ENCODE measurements around the gene CAPSL.
"Not testable (repeated sequence)": the region's sequence is repeated elsewhere in the genome, so short reads cannot be mapped to it uniquely, and the experiment has no call there.

CAPSL gene

DNA sequence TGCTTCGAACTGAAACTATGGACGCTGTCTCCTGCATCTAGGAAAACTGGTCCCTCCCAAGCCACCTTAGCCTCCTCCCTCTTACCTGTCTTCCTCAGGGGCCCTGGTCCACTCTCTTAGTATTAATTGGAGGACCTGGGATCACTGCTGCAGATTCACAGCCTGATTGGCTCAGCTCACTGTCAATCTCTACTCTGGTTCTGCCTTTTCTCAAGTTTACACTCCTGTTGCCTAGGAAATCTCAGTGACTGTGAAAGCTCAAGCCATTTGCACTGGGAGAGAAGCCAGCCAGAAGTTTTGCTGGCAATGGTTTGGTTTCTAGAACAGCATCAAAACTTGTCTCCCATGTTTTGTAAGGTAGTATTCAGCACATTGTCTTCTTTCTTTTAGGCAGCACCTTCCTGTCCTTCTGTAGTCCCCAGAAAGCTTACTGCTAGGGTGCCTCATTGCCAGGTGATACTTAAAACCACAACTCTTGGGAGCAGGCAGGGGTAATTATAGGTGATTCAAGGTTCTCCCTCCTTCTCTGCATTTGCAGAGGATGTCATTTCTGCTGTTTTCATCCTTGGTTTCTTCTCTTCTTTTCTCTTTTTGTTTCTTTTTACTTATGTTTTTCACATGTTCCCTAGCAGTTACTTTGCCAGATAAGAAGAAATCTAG lies at the start of gene CAPSL:
Gene CAPSL, minus strand, starts transcription at position 55 of the 660 bp plus-strand sequence. CDS start 17,502 bp downstream, outside the sequence.
- DNase-seq, result peak; percentile 88

DNA sequence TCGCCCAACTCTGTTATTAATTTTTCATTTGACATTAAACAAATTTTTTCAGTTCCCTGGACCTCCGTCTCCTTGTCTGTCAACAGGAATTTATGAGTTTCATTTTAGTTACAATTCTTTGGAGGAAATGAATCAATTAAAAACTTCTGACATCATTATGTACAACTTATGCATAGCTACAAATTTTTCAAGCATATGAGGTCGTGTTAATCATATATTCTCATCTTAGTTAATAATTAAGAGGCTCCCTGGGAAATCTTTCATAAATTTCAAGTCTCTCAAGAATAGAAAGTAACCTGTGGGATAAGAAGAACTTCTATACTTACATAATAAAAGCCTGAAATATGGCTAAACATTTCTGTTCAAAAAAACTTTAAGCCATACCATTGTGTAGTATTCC lies 49.4 kb upstream of the CAPSL start:
- DNase-seq, result no peak

DNA sequence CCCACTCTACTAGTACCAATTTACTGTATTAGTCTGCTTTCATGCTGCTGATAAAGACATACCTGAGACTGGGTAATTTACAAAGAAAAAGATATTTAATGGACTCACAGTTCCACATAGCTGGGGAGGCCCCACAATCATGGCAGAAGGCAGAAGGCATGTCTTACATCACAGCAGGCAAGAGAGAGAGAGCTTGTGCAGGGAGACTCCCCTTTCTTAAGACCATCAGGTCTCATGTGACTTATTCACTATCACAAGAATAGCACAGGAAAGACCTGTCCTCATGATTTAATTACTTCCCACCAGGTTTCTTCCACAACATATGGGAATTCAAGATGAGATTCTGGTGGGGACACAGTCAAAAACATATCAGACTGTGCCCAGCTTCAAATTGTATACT lies 41.3 kb upstream of the CAPSL start:
- no peak for DNase-seq

DNA sequence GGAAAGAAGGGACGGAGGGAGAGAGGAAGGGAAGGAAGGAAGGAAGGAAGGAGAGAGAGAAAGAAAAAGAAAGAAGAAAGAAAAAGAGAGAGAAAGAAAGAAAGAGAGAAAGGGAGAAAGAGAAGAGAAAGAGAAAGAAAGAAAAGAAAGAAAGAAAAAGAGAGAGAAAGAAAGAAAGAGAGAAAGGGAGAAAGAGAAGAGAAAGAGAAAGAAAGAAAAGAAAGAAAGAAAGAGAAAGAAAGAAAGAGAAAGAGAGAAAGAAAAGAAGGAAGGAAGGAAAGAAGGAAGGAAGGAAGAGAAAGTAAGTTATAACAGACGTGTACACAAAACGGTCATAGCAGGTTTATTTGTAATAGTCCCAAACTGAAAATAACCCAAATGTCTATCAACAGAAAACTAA lies 38.4 kb upstream of the CAPSL start:
- DNase-seq, result not testable (repeated sequence)

DNA sequence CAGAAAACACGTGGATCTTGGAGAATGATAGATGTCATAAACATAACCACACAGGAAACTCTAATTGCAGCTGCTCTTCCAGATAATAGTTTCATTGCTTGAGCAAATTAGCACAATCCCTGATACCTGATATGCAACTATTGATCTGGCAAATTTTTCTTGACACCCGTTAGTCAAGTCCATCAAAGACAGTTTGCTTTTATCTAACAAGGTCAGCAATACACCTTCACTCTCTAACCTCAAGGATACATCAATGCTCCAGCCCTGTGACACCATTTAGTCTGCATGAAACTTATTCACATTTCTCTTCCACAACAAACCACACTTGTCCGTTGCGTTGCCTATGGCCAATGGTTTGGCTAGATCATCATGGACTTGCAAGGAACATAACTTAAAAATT lies 36.1 kb upstream of the CAPSL start:
- DNase-seq, result no peak

DNA sequence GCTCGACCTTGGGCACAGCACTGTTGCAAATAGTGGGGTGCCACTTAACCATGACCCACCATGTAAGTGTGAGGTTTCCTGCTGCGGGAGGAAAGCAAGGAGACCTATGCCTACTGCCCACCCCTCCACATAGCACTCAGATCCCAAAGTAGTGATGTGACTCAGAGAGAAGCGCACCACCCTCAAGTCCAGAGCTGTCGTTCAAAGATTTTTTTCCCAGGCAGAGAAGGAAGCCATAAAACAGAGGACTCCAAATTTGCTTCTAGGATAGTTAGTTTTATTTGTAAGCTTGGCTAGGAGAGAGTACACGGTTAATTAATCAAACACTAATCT lies 33.4 kb upstream of the CAPSL start:
- no peak for DNase-seq

DNA sequence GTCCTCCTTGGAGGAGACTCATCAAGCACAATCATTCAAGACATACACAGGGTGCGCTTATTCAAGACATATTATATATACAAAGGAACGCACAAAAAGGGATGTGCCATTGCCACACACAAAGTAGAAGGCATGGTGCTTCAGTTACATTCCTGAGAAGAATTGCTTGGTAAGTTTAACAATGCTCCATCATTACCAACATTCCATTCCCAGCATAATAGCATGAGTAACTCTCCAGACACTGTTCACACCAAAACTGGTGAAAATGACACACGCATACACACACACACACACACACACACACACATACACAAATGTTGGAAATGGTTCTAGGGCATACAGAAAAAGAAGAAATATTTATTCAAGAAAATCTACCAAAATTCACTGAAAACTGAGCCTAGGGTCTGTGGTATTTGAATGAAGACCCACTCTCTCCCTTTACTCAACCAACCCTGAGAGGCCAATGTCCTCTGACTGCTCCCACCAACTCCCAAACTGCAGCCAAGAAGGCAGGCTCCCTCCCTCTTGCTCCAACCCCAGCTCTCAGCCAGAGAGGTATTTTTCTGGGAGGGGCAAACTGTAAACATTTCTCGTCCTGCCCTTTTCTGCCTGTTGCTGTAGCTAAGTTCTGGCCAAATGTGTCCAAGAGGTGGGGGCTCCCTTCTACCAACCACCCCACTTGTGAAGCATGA lies 32.9 kb upstream of the CAPSL start:
- no peak for DNase-seq

DNA sequence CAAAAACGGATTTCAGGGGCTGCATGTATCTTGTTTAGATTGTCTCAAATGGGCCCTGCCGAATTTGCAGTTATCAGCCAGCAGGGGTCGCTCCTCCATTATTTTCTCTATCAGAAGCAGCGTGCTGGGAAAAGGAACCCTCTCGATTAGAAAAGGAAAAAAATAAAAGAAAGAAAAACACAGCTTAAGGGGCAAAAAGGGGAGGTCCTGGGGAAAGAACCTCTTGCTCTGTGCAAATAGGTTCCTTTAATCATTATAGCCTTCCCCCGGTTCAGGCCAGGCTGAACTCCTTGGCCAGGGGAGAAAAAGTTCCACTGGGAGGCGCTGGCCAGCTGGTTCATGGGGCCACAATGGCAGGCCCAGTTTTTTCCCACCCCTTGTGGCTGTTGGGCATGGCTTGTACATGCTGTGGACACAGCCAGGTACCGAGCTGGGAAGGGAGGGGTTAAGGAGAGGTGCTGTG lies 25.0 kb upstream of the CAPSL start:
- no peak for DNase-seq

DNA sequence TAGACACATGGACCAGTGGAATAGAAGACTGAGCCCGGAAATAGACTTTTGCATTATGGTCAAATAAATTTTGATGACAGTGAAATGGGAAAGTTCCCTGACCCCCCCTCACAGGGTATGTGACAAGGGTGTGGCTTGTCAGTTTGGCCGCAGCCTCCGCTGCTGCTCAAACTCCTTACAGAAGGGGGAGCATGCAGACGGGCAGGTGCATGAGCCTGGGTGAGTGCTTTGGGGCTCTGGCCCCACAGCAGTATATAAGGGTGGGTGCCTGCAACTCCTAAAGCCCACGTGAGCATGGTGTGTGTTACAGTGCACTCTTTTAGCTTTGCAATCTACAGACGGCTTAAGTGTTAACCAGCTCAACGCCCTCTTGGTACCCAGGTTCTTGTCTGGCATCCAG lies 21.9 kb upstream of the CAPSL start:
- no peak for DNase-seq

DNA sequence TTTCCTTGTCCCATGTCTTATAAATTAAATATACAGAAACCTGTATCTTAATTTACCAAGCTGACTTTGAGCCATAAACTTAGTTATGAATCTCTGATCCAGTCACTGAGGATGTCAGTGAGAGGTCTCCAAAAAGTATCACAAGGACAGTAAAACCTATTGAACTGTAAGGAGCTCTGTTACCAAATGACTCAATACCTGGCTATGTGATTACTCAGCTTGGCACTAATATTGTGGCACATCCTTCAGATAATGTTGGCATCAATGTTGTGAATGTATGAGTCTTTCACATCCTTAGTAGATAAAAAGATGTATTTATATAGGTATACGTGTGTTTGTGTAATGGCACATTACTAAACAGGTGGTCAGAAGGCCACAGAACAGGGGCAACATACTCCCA lies 18.0 kb upstream of the CAPSL start:
- DNase-seq, result no peak

DNA sequence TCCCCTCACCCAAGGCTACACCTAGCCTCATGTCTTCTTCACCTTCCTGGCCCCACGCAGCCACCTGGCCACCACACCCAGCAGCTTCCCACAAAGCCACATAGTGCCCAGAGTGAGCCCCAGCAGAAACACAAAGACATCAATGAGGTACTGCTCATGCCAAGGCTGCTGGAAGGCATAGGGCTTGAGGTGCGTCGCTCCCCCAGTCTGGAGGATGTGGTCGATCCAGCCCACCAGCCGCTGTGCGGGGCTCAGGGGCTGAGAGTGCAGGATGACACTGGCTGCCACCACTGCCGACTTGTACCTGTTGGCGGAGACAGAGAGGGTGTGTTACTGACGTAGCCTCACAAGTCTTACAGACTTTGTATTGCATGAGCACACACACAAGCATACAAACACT lies 15.8 kb upstream of the CAPSL start:
- DNase-seq, result no peak

DNA sequence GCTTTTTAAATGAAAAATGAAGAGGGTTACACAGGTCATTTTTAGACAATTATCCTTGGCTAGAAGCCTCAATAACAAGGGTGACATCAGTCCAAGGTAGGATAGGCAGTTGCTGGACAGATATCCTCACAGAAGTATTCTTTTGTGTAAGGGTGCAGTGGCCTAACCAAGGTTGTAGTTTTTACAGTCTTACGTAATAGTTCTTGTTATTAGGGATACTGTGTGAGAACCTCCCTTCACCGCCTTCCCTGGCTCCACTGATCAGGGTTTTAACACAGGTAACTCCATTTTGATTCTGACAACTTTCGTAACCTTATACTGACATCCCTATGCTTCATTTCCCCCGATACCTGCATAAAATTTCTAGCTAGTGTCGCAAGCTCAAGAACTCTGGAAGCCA lies 8.7 kb upstream of the CAPSL start:
- DNase-seq, result no peak

DNA sequence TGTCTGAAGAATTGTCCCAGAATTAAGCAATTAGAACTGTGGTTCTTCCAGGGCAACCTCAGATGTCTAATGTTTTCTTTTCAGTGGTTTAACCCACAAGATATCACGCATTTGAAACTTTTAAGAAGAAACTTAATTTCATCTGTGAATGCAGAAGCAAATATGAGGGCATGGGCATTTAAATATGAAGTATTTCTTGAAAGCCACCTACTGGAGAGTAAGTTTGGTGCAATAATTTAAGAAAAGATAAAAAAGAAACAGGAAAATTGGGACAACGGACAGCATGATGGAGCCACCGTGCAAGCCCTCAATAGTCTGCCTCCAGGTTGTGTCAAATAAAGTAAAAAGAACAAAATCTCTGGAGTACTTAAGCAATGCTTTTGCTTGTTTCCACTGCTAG lies 1.2 kb upstream of the CAPSL start:
- DNase-seq, result no peak

DNA sequence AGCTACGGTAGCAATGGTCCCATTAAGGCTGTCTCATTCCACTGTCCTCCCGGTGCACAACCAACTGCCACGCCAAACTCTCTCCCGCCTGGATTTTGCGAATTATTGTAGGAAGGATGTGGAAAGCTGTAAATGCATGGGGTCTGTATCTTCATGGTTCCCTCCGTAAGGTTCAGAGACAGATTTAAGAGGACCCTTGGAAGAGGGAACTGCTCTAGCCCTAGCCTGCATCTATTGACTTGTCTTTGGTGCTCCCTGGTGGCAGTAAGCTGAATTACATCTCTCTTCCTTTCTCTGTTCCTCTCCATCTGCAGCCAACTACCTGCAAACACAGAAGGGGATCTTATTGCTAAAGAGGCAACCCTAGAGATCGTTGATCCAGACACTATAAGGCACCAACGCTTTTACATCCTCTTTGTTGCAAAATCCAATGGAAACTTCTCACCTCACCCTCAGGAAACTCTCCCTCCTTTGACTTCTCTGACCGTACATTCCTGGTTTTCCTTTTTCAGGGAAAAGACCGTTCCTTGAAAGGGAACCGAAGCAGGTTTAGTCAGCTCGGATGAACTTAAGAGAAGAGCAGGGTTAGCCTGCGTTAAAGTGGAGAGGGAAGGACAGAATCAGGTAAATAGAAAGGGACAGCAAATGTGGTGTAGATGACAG lies 11.9 kb downstream of the CAPSL start:
- DNase-seq, result peak; percentile 66

DNA sequence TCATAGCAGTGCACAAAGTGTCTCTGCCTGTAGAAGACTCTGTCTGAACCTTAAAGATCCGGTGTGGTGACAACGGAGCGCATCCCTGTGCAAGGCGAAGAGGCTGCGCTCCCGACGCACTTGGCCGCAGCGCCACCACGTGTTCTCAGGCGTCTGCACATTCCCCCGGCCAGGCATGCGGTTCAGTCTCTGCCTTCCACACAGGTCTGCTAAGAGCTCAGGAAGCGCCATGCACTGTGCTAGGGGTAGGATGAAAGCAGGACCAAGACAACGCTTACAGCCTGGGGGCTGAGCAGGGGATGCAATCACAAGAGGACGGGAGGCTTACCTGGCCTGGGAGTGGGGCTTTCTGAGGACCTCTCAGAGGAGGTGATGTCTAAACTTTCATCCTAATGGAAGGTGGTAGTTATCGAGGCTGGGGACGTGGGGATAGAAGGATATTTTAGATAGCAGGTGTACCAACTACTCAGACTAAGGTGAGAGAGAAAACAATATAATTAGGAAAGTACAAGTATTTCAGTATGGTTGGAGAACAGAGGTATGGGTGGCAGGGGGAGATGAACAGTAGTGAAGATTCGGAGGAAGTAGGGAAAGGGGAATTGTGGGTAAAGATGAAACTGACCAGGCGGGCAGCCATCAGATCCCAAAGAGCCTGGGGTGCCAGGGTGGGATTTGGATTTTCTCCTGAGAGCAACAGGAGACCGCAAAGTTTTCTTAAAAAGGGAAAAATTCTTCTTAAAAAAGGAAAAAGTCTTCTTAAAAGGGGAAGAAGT lies 13.3 kb downstream of the CAPSL start:
- peak; percentile 75 for DNase-seq

DNA sequence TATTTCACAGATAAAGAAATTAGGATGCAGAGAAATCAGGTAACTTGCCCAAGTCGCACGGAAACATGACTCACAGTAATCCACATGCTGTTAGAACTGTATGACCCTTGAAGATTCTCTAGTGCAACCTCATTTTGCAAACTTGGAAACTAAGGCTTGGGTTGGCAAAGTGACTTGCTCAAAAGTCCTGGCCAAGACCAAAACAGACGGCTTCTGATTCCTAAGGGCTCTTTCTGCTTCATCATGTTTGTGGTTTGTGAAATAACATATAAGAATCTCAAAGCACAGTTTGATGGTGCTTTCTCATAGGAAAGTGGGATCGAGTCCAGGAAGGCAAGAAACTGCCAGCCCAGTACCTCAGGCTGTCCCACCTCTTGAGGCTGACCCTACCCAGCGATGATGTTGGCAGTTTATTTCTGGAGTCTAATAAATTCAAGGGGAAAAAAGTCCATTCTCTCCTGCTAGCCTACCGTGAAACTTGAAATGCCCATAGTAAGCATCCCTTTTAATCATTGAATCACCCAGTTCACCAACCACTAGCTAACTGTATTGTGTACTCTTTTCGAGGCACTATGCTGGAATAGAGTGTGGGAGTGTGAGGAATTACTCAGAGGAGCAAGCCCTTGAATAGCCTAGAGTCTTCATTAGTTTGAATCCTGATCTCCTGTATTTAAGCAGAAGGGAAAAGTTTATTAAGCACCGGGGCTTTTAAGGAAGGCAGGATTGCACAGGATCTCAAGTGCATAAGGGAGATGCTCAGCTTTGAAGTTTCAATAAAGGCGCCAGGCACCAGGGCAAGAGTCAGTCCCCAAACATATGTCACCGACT lies 14.1 kb downstream of the CAPSL start:
- no peak for DNase-seq

DNA sequence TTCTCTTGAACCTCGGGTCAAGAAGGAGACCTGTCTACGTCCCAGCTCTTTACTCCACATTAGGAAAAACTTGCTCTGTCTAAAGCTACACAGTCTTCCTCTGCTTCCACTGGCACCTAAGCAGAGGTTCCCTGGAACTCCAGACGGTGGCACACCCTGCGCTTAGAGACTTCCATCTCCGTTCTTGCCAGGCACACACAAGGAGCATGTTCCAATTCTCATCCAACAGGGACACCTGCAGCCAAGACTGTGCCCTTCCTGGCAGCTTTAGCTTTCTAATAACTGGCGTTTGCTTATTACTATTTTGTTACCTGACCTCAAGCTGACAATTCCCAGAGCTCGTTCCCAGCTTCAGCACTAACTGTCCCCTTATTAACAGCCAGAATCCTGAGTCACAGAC lies 16.0 kb downstream of the CAPSL start:
- no peak for DNase-seq

DNA sequence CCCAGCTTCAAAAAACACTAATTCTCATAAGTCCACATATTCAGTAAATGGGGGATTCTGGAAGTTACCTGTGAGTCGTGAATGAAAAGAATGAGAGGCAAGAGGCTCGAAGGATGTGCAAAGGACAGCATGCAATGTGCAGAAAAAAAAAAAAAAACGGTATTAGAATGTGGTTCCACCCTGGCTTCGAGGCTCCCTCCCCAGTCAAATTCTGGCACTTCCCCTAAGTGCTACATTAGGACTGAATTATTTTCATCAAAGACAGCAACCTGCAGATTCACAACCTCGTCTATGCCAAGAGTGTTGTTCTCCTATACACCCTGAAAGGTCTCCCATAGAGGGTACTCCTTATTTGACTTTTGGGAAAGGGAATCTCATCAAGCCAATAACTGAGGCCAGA lies 16.5 kb downstream of the CAPSL start:
- DNase-seq, result no peak

DNA sequence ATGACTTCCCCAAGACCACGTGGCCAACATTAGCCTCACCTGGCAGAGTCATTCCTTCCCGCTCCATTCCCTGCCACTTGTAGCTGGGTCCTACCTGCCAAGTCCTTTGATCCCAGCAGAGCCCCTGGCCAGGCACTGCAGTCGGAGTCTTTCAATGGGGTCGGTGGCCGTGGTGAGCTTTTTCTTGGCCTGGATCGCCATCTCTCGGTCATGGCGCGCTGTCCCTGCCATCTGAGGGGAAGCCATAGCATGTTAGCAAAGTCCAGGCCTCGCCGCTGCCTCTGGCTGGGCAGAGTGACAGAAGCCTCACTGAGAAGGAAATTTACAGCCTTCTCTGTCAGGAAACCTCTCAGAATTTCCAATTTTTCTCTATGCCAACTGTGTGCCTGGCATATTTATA lies 17.5 kb downstream of the CAPSL start:
- DNase-seq, result no peak

DNA sequence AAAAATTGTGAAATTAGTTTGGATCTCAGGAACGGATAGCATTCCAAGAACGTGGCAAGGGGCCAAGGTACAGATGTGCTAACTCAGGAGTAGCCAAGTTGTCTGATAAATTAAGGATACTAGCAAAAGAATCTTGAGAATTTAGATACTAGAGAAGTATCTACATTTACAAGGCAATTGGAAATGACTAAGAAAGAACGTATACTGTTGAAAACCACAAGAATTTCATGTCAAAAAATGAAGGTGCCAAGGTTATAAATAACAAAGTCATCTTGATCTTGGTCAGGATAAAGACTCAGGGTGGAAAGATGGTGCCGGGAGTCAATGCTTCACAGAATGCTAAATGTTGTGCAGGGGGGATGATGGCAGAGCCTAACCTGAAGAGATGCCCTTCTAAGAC lies 19.2 kb downstream of the CAPSL start:
- no peak for DNase-seq

DNA sequence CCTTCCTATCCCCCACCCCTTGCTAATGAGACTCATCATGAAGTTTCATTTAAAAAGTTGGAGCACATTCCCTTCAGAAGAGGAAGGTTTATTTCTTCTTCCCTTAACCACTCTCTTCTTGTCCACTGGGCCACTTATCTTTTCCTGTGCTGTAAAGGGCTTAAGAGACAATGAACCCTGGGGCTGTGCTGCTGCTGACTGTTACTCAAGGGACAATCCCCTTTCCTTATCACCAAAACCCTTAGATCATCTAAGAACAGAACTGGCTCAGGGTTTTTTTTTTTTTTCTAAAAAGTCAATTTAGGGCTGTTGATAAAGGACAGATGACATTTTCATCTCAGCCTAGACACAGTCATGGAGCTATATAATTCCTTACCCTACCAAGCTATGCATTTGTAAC lies 29.6 kb downstream of the CAPSL start:
- no peak for DNase-seq

DNA sequence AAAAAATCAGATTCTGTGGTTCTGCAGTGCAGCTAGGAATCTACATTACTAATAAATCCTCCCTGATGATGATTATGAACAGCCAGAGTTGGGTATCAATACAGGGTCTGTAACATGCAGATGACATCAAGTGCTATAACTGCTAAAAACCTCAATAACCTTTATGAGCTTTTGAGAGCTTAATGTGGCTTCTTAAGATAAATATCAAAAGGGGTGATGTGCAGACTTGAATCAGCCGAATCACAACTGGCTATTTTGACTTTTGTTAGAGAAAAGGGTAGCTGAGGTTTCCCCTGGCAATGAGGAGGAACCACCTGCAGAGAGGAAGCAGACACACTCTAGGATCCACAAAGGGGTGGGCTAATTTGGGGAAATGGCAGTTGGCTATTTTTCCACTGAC lies 30.2 kb downstream of the CAPSL start:
- DNase-seq, result no peak
